Activated naive CD4-positive, alpha-beta T cell treated with Interleukin-2 at 50 U/mL for 16 hours (primary cell): ENCODE results near the gene PPIF.
A peak's percentile ranks its signal among the peaks of the same experiment; 100 is the strongest.

Experiments used
- DNase-seq: peaks from one replicate; pipeline ENCODE4 v3.0.0-alpha.2; 2020

PPIF gene

DNA sequence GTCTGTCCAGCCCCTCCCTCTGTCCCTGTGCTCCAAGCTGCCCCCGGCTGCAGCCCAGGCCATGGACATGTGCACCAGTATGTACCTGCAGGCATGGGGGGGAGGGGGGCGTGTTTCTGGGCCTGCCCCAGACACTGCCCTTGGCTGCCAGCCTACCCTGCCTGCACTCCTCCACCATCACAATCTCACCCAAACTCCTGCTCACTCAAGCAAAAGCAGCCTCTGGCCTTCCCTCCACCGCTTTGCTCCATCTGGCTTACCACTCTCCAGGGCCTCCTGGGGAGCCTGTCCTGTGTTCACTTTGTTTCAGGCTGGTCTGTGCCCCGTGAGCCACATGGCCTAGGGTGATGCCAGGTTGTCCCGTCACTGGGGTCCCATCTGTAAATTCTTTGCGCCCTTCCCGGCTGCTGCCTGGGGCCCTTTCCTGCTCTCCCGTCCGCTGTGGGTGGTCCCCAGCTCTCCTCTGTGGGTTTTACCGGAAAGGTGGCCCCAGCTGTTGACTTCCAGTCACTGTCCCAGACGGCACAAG, 33.3 kb upstream of the PPIF start:
- no peak for DNase-seq

DNA sequence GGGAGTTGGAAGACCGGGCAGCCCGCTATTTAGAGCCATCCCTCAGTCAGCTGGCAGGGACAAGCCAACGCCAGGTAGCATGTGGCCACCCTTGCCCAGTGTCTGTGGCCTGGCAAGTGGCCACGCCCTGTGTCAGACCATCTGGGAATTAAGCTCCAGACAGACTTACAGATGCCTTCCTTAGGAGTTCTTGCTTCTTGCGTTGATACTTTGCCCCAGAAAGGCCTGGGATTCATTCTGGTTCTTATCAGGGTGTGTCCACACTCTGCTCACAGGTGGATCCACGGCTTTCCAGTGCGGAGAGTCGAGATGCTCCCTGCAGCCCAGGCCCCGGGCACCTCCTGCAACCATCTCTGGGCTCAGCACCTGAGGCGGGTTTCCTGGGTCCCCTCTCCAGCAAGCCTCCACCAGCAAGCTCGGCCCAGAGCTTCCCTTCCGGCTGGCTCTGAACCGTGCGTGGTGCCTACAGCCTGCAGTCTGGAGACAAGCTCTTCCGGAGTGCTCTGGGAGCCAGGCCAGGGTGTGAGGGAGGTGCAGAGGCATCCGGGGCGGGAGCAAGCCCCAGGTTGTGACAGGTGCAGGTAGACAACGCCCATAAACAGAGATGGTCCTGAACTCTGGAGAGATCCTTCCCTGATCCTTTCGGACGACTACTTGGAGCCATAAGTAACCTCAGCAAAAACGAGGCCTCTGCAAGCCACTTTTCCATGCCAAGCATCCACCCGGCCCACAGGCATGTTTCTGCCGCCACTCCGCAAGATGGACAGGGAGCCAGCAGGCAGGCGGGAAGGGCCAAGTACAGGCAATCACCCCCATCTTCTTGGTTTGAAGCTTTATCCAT, 32.3 kb upstream of the PPIF start:
- no peak for DNase-seq

GRCh38 chr10:79315602-79315920, 31.7 kb upstream of the PPIF start:
- no peak for DNase-seq

GRCh38 chr10:79316671-79317431, 30.4 kb upstream of the PPIF start:
- peak; percentile 9 for DNase-seq

DNA sequence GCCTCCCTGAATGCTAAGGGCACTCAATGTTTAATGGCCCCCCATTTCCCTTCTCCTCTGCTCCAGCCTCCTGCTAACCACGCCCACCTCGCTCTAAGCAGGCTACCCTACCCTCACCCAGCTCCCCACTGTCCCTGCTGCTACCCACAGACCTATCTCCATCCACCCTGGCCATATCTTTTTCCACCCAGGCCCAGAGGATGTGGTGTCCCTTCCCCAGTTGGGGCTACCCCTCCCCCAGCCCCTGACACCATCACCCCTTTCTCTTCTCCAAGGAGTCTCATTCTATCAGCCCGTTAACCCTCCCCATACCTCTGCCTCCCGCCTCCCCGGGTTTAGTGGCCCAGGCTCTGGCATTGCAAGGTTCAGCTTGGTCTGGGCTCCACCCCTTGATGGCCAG, 28.9 kb upstream of the PPIF start:
- no peak for DNase-seq

- DNase-seq = no peak
These were observed 28.0 kb upstream of the PPIF start for GRCh38 chr10:79319115-79319771.

GRCh38 chr10:79320316-79320715, 27.0 kb upstream of the PPIF start:
- no peak for DNase-seq

DNA sequence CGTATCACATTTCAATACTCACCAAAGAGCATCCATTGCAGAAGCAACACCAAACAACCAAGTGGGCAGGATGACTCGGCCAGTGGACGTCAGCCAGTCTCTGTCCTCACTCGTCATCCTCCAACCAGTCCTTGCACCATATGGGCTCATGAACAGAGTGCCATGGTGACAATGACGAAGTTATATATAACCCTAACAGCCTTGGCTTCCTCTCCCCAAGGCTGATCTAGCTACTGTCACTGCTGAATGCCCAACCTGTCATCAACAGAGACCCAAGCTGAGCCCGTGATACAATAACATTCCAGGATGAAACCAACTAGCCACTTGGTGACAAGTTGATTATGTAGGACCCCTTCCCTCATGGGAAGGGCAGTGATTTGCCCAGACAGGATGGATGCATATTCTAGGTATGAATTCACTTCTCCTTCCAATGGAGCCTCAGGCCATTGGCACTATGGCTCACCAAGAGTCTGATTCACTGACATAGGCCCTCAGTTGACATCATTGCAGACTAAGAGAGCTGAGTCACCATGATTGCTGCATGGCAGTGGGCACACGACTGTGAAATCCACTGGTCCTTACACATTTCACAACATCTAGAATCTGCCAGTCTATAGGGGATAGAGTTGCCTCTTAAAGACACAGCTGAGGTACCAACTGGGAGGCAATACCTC, 26.3 kb upstream of the PPIF start:
- DNase-seq = peak; percentile 45

DNA sequence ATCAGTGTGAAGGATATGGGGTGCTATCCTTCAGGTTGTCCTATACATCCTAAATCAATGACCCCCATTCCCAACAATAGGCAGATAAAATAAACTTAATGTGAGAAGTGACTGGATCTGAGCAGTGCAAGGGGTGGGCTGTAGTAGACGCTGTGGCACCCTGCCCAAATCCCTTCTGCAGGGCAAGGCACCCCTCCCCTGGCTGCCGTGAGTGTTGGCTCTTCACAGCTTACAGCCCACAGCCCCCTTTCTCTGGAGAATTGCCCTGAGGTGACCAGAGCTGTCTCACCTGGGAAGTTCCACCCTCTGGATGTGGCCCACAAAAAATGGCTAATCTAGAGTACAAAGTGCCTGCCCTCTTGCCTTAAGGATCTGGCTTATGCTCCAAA, 25.8 kb upstream of the PPIF start:
- no peak for DNase-seq

- DNase-seq = no peak
These were observed 25.3 kb upstream of the PPIF start for GRCh38 chr10:79321951-79322350.

DNA sequence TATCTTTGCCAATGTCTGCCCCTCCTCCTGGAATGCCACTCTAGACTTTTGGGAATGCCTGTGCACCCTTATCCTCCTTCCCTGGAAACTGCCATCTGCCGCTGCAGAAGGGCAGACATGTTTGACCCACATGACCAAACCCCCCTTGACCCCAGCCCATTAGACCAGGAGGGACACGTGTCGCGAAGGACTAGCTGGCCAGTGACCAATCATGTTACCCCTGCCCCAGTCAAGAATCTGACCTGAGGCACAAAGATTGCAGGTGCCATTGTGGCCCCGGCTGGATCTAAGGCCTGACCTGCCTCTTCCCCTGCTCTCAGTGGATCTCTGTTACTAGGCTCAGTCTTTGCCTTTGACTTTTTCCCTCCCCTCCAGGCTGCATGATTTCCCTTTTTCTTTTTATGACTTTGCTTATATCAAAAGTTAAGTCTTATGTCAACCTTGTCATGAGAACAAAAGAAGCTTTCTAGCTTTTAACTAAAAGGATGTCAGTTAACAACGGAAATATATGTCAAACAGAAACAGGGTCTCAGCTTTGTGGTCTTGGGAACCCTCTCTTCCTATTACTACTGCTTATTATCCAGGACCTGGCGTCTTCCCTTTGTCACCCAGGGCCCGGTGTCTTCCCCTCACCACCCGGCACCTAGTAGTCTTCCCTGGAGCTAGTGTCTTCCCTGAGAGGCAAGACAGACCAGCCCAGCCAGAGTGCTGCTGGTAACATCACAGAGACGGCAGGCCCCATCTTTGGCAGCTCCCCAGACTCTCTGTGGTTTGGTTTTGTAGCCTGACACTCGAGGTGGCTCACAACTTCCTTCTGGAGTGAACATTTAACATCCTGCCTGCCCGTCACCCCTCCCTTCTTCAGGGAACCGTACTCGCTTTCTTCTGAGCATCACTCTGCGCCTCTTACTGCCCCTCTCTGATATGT, 24.4 kb upstream of the PPIF start:
- peak; percentile 74 for DNase-seq

GRCh38 chr10:79323602-79324001, 23.7 kb upstream of the PPIF start:
- DNase-seq = no peak

- no peak for DNase-seq
These were observed 23.1 kb upstream of the PPIF start for GRCh38 chr10:79324032-79324695.

DNA sequence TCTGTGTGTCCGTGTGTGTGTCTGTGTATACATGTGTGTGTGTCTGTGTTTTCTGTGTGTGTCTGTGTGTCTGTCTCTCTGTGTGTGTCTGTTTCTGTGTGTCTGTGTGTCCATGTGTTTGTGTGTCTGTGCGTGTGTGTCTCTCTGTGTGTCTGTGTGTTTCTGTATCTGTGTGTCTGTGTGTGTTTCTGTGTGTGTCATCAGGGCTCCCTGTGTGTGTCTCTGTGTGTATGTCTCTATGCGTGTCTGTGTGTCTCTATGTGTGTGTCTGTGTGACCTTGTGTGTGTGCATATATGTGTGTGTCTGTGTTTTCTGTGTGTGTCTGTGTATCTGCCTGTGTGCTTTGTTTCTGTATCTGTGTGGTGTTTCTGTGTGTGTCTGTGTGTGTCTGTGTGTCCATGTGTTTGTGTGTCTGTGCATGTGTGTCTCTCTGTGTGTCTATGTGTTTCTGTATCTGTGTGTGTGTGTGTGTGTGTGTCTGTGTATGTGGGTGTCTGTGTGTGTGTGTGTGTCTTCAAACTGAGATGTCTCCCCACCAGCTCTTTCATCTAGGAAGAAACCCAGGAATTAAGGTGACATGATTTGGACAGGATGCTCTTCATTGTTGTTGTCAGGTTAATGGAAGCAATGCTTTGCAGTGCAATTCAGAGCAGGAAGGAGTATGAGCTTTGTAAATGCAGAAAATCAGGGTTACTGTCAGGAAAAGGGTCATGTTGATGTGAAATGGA, 20.7 kb upstream of the PPIF start:
- DNase-seq = no peak

- DNase-seq = no peak
These were observed 20.2 kb upstream of the PPIF start for GRCh38 chr10:79327090-79327457.

- no peak for DNase-seq
These were observed 19.0 kb upstream of the PPIF start for GRCh38 chr10:79328147-79328701.

DNA sequence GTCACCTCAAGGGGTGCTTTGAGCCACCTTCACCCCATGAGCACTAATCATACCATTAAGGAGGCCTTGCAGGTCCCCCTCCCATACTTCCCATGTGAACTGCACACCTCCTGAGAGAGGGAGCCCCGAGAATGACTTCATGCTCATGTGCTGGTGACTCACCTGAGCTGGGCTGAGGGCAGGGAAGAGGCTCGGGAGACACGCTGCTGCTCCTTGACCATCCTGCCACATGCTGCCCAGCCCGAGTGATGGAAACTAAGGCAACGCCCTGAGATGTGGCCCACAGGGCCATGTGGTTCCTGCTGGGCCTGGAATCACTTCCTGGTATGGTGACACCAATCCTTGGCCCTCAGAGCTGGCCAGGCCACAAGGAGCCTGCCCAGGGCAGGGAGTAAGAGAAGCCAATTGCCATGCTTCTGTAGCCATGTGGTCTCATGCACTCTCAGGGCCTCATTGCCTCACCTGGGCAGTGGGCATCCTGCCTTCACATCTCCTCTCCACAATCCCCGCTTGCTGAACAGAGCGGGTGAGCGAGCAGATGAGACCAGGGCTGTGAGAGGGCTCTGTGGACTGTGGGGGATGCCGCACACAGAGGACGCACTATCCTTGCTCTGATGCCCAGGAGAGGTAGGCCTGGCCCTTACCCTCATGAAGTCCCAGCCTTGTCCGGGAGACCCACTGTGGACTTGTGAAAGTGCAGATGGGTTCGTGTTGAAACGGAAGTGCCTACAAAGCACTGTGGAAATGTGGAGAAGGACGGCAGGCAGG, 18.3 kb upstream of the PPIF start:
- DNase-seq = no peak

DNA sequence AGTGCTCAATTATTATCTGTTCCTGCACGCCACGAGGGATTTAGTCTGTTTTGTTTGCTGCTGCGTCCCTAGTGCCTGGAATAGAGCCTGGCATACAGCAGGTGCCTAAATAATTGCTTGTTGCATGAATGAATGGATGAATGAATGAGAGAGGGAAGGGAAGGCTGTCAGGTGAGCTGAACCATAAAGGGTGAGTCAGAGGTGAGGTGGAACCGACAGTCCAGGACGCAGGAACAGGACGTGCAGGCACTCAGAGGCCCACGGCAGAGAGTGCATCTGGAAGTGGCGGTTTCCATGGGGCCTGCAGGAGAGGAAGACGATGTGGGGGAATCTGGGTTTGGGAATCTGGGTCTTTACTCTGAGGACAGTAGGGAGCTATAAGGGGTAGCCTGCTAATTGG, 17.7 kb upstream of the PPIF start:
- no peak for DNase-seq

DNA sequence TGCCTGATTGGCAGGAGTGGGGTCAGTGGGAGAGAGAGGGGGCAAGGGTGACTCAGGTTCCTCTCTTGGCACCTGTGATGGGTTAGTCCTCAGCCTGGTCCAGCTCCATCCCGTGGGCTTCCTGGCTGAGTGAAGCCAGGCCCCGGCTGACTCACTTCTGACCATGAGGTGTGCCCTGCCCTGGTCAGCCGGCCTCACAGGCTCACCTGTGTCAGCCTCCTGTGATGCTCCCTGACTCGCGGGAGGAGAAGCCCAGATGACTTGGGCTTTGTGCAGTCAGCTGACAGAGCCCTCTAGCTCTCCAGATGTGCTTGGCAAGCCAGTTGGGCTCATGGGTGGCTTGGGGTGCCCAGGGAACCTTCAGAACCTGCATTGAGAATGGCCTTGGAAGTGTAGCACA, 16.0 kb upstream of the PPIF start:
- DNase-seq = no peak

DNA sequence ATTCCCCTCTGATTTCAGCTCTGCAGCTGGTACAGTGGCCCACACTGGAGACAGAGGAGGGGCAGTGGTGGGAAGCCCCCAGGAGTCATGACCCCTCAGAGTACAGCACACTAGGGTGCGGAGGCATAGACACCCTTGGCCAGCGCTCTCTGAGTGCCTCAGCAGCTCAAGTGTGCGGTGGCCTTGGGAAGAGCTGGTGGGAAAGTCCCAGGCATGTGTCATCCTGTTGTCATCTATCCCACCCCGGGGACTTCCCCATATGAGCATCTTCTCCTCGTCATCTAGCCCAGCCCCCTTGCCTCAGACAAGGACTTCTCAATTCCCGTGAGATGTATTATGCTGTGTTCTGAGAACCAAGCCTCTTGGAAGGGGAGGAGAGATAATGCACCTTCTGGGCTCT, 15.6 kb upstream of the PPIF start:
- DNase-seq = peak; percentile 89
